CD4-positive, CD25-positive, alpha-beta regulatory T cell (primary cell): ENCODE measurements around the gene NEDD9. TPM values are rescaled to one million over a fixed set of nuclear protein-coding genes. Genes with fewer than 3 reads are reported as not detected.

Experiments
- polyA plus RNA-seq, 4 donors: library from polyadenylated mRNA; unstranded; fragments of 300-500 nt; fragmentation: Illumina TruSeq; gene quantifications; one replicate each; pipeline ENCODE4 v1.2.3, GENCODE V29; 2021
- total RNA-seq: library from RNA; stranded (reverse); gene quantifications from one replicate; pipeline ENCODE4 v1.2.3, GENCODE V29; 2022

Gene NEDD9
- total and polyA plus RNA-seq, 5 donors from 2014 or later, result 18.1 to 104 (median 20.0) TPM

Other genes with a start within 250 kb of the NEDD9 start
- not detected for gene ELOVL2, start 188.4 kb downstream of the NEDD9 start, total RNA-seq
- gene ELOVL2, start 188.4 kb downstream of the NEDD9 start, polyA plus RNA-seq, result not detected
- gene SMIM13, start 138.8 kb downstream of the NEDD9 start, total RNA-seq, result 9.7 TPM
- gene SMIM13, start 138.8 kb downstream of the NEDD9 start, polyA plus RNA-seq, result 1 to 10 TPM; 1.4 to 4.4 (median 2.5) TPM
- gene ERVFRD-1, start 120.9 kb downstream of the NEDD9 start, total RNA-seq, result not detected
- under 1 TPM in 1 of 4 donors, not detected in 3; 0.09 TPM for gene ERVFRD-1, start 120.9 kb downstream of the NEDD9 start, polyA plus RNA-seq